A204.1 (cell line): Measurements from ENCODE around the gene AQP5.

Experiments used
- FAIRE-seq: peaks from 2 replicates; lab custom pipeline; 2012; peaks lifted over from hg19 to GRCh38; lab: Jason Lieb, UNC

AQP5 gene

GRCh38 chr12:49961111-49961922, at the start of gene AQP5:
Gene AQP5, plus strand, starts transcription at chr12:49961872. Its CDS starts 146 bp downstream, at chr12:49962018.
- FAIRE-seq, result no peak

- no peak for FAIRE-seq
These were observed 49.1 kb upstream of the AQP5 start for GRCh38 chr12:49912345-49913255.

DNA sequence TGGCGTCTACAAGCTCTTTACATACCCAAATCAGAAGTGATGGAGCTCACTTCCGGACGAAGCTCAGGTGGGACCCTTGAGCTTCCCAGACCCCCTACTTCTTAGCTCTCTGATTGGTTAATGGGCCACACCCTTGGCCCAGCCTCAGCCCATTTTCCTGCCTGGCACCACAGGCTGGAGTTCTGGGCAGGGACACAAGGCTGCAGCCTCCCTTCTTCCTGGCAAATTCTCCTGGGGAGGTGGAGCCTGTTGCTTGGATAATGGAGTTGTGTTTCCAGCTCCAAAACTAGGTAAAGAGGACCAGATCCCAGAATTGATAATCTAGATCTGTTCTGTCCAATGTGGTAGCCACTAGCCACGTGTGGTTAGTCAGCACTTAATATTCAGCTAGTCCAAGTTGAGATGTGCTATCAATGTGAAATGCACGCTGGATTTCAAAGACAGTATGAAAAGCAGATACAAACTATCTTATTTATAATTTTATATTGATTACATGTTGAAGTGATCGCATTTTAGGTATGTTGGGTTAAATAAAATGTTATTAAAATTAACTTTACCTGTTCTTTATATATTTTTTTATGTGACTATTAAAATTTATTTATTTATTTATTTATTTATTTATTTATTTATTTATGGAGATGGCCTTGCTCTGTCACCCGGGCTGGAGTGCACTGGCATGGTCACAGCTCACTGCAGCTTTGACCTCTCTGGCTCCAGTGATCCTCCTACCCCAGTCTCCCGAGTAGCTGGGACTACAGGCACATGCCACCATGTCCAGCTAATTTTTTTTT, 45.3 kb upstream of the AQP5 start:
- no peak for FAIRE-seq

GRCh38 chr12:49917166-49917787, 44.4 kb upstream of the AQP5 start:
- no peak for FAIRE-seq

GRCh38 chr12:49917788-49918173, 43.9 kb upstream of the AQP5 start:
- no peak for FAIRE-seq

DNA sequence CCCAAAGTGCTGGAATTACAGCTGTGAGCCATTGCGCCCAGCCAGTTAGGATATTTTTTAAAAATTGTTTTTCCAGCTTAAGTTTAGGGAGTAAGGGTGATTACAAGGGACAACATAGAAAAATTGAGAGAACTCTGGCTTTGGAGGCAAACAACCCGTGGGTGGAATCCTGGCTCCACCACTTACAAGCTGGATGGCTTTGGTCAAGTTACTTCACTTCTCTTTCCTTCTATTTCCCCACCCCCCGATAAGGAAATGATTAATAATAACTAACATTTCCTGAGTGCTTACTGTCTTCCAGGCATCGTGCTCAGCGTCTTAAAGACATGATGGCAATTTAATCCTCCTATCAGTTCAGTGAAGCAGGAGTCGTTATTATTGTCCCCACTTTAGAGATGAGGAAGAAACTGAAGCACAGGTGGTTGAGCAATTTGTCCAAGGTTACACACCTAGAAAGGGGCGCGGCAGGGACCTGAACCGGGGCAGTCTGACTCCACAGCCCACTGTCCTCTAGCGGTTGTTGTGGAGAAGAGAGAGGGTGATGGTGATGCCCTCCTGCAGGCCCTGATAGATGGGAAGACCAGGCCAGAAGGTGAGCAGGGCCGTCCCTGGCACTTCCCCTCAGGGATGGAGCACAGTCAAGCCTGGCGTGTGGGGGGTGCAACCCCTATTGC, 41.3 kb upstream of the AQP5 start:
- no peak for FAIRE-seq

DNA sequence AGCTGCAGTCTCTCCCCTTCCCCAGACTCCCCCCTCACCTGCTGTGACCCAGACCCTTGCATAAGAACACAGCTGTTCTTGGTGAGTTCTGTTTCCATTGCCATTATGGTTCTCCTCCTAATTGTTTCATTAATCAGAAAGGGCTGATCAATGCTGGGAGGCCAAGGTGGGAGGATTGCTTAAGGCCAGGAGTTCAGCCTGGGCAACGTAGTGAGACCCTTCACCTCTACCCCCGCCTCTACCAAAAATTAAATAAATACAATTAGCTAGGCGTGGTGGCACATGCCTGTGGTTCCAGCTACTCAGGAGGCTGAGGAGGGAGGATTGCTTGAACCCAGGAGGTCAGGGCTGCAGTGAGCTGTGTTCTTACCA, 40.8 kb upstream of the AQP5 start:
- no peak for FAIRE-seq

DNA sequence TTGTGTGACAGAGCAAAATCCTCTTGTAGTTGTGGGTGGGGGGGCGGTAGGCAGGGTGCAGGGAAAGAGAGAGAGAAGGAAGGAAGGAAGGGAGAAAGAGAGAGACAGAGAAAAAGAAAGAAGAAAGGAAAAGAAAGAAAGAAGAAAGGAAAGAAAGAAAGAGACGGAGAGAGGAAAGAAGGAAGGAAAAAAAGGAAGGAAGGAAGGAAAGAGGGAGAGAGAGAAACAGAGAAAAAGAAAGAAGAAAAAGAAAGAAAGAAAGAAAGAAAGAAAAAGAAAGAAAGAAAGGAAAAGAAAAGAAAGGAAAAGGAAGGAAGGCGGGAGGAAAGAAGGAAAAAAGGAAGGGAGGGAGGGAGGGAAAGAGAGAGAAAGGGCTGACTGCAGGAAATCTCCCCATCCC, 40.4 kb upstream of the AQP5 start:
- no peak for FAIRE-seq

GRCh38 chr12:49921936-49922335, 39.7 kb upstream of the AQP5 start:
- no peak for FAIRE-seq

GRCh38 chr12:49922349-49923034, 39.2 kb upstream of the AQP5 start:
- FAIRE-seq, result no peak

GRCh38 chr12:49923035-49923644, 38.5 kb upstream of the AQP5 start:
- FAIRE-seq, result no peak

- no peak for FAIRE-seq
These were observed 37.7 kb upstream of the AQP5 start for GRCh38 chr12:49923880-49924556.

DNA sequence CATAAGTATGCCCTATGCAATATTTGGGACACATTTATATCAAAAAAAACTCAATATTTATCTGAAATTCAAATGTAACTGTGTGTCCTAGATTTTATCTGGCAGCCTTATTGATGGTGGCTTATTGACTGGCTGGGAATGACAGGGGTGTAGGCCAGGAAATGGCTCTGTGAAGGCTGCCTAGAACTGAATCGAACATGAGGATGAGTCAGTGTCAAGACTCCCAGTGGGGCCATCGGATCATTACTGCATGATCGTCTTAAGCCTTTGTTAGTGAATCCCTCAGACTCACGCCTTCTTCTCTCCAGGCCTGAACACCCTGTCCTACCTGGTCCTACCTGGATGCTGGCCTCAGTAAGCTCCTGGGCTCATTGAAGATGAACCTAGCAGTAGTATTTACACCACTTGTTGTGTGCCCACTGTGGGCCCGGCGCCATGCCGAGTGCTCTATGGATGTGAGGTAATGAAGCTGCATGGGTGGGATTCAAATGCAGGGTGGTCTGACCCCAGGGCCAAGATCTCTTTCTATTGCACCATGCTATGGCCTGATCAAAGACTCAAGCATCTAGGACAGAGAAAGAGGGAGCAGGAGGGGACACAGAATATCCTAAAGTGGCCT, 36.9 kb upstream of the AQP5 start:
- FAIRE-seq, result no peak

DNA sequence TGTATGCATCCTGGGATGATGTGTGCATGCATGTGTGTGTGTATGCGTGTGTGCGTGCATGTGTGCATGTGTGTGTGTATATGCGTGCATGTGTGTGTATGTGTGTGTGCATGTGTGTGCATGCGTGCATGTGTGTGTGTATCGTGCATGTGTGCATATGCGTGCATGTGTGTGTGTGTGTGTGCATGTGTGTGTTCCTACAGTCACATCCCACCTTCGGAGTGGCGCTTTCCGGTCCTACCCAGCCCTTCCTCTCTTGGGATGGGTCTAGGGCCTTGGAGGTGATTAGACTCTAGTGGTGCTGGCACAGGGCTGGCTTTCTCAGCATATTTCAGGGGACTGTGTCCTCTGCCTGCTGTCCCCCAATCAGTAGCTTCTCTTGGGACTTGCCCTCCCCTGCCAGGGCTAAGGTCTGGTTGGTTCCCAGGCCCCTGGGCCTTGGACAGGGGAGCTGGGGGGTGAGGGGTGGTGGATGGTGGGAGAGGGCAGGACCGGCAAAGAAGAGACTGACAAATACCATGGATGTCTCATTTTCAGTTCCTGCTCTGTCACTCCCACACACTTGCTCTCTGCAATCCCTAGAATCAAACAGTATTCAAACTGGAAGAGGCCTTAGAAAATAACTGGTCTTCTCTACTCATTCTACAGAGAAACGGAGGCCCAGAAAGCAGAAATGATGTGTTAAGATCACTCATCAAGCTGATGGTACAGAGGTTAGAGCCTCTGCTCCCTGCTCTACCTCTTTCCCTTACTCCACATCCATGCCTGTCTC, 36.1 kb upstream of the AQP5 start:
- no peak for FAIRE-seq

DNA sequence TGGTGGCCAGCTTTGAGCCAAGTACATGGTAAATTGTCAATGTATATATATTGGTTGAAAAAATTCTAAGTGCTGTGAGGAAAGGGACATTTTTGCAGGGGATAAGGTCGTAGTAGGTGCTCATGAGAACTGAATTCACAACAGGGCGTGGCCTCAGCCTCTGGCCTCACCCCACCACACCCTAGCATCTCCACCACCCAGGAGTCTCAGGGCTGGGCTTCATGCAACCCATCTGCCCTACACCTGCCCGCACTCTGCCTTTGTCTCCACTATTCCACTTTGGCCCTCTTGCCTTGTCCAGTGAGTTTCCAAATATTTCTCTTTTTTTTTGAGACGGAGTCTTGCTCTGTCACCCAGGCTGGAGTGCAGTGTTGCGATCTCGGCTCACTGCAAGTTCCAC, 33.2 kb upstream of the AQP5 start:
- FAIRE-seq, result no peak

GRCh38 chr12:49929581-49929980, 32.1 kb upstream of the AQP5 start:
- FAIRE-seq, result no peak

DNA sequence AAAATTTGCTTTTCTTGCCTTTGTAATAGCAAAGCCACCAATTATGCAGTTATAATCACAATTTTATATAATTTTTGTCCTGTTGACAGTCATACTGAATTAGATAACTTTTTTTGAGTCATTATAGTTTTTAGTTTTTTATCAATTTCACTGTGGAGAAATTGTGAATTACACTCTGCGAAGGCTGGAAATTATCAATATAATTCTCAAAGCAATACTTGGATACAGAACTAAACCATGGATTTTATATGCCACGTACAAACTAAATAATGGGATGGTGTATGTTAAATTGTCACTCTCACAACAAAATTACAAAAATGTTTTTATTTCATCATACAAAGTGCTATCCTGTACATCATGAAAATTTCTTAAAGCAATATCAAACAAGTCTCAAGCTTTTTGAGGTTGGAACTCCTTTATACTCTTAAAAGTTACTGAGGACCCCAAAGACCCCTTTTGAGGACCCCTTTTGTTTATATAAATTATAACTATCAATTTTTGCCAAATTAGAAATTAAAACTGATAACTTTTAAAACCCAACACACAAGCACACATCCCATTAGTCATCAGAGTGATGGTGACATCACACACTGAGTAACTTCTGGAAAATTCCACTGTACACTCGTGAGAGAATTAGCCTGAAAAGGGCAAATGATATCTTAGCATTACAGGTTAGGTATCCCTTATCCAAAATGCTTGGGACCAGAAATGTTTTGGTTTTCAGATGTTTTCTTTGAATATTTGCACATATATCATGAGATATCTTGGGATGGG, 31.0 kb upstream of the AQP5 start:
- FAIRE-seq, result no peak

DNA sequence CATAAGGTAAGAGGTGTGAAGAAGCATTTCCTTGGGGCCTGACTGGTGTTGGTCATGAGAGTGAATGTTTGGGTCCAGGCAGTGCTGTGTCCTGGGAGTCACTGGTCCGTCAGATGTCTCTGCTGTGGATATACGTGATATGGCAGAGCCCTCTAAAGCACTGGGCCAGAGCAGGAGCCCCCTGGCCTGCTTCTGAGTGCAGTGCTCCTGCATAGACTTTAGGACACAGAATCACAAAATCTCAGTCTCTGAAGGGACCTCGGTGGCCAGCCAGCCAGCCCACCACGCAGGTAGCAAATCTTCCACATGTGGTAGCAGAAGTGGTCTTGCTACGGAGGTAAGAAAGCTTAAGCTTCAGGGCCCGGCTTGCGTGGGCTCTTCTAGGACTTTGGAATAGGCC, 29.6 kb upstream of the AQP5 start:
- no peak for FAIRE-seq
